IPS DF 19.7 (cell line): ENCODE data around the gene TMEM270.
"Not testable (repeated sequence)": the region's sequence is repeated elsewhere in the genome, so short reads cannot be mapped to it uniquely, and the experiment has no call there.

Source experiments
- DNase-seq: peaks from one replicate; pipeline ENCODE4 v3.0.0-alpha.2; 2013; ENCODE audit warnings: low read depth, low spot score

Gene TMEM270

GRCh38 chr7:73832806-73833205, 28.2 kb upstream of the TMEM270 start:
- DNase-seq = no peak

- DNase-seq = no peak
Measured at GRCh38 chr7:73833251-73833919, 27.6 kb upstream of the TMEM270 start.

GRCh38 chr7:73834626-73835191, 26.2 kb upstream of the TMEM270 start:
- no peak for DNase-seq

- DNase-seq = not testable (repeated sequence)
Measured at GRCh38 chr7:73837167-73837566, 23.8 kb upstream of the TMEM270 start.

- no peak for DNase-seq
Measured at GRCh38 chr7:73838642-73839041, 22.3 kb upstream of the TMEM270 start.

GRCh38 chr7:73839290-73839689, 21.7 kb upstream of the TMEM270 start:
- no peak for DNase-seq

- no peak for DNase-seq
Measured at GRCh38 chr7:73839743-73840714, 20.9 kb upstream of the TMEM270 start.

GRCh38 chr7:73840715-73841379, 20.1 kb upstream of the TMEM270 start:
- DNase-seq = no peak

- DNase-seq = no peak
Measured at GRCh38 chr7:73841689-73842066, 19.3 kb upstream of the TMEM270 start.

- DNase-seq = no peak
Measured at GRCh38 chr7:73842067-73842976, 18.6 kb upstream of the TMEM270 start, which contains the start of gene METTL27. METTL27 (minus strand) TSS chr7:73842516; CDS start chr7:73842140, 376 bp downstream.

- DNase-seq = no peak
Measured at GRCh38 chr7:73844131-73844547, 16.8 kb upstream of the TMEM270 start.

- DNase-seq = no peak
Measured at GRCh38 chr7:73844848-73845460, 16.0 kb upstream of the TMEM270 start.

- not testable (repeated sequence) for DNase-seq
Measured at GRCh38 chr7:73845701-73846195, 15.2 kb upstream of the TMEM270 start.

- no peak for DNase-seq
Measured at GRCh38 chr7:73847941-73848723, 12.8 kb upstream of the TMEM270 start.

GRCh38 chr7:73850781-73851207, 10.2 kb upstream of the TMEM270 start:
- no peak for DNase-seq

GRCh38 chr7:73851410-73852338, 9.3 kb upstream of the TMEM270 start:
- DNase-seq = no peak

- no peak for DNase-seq
Measured at GRCh38 chr7:73852500-73852899, 8.5 kb upstream of the TMEM270 start.

- no peak for DNase-seq
Measured at GRCh38 chr7:73856941-73857340, 4.0 kb upstream of the TMEM270 start.
